GM23338 (cell line): ENCODE data around the gene SLC2A9.

Source experiments
- CREB1 ChIP-seq: fragments of 250-450 bp; sonication (Bioruptor Pico); IDR thresholded peaks from 2 replicates; pipeline ENCODE4 v1.5.0; 2020; ENCODE audit warnings: low read depth, mild to moderate bottlenecking, moderate library complexity
- EZH2phosphoT487 ChIP-seq: fragments of 200-600 bp; sonication (generic); IDR thresholded peaks from one replicate; pipeline ENCODE4 v1.8.1; 2018; ENCODE audit warnings: antibody characterized with exemption; ENCODE audit not compliant: unreplicated experiment
- POLR2AphosphoS5 ChIP-seq: IDR thresholded peaks from 2 replicates; pipeline ENCODE4 v1.6.1; 2016; ENCODE audit warnings: antibody characterized with exemption, low read depth
- ZNF331 ChIP-seq: fragments of 250-450 bp; sonication (Bioruptor Pico); IDR thresholded peaks from 2 replicates; pipeline ENCODE4 v1.5.0; 2020; ENCODE audit warnings: low read depth, mild to moderate bottlenecking, moderate library complexity
- TF ChIP-seq, protein P1 (sequence below), 2 experiments: fragments of 200-600 bp in 1 of 2; sonication (generic) in 1 of 2; conservative IDR thresholded peaks; 2 replicates each; pipeline versions ENCODE4 v1.5.1 to v1.6.1; 2016 to 2017; ENCODE audit warnings: antibody characterized with exemption in 2 of 2, low read depth in 2 of 2, mild to moderate bottlenecking in 2 of 2, moderate library complexity in 1 of 2

DNA sequence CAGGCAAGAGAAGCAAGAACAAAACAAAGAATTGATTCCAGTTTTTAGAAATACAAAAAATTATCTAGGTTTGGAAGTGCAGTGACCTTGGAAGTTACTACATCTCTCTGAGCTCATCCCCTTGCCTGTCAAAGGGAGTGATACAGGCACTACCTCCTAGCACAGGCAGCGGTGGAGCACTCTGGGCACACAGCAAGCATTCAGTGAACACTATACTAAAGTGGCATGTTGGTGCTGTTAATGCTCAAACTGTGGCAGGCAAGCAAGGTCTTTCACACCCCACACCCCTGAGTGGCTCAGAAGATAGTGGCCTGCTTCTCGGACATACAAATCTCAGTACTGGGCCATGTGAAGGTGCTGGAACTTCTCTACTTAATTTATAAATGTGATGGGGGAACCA lies 188.7 kb downstream of the SLC2A9 start:
- TF ChIP-seq, protein P1, sequence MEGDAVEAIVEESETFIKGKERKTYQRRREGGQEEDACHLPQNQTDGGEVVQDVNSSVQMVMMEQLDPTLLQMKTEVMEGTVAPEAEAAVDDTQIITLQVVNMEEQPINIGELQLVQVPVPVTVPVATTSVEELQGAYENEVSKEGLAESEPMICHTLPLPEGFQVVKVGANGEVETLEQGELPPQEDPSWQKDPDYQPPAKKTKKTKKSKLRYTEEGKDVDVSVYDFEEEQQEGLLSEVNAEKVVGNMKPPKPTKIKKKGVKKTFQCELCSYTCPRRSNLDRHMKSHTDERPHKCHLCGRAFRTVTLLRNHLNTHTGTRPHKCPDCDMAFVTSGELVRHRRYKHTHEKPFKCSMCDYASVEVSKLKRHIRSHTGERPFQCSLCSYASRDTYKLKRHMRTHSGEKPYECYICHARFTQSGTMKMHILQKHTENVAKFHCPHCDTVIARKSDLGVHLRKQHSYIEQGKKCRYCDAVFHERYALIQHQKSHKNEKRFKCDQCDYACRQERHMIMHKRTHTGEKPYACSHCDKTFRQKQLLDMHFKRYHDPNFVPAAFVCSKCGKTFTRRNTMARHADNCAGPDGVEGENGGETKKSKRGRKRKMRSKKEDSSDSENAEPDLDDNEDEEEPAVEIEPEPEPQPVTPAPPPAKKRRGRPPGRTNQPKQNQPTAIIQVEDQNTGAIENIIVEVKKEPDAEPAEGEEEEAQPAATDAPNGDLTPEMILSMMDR (conservative IDR thresholded peaks at IDR 0.05; ENCODE audit: low read depth in 2 of 2), result no peak
- TF ChIP-seq ZNF331, result no peak
- no peak for TF ChIP-seq EZH2phosphoT487
- no peak for TF ChIP-seq POLR2AphosphoS5
- no peak for TF ChIP-seq CREB1 (CRISPR knock-in tag)
